Measurements from ENCODE around the gene SNAP91. TPM values are rescaled to one million over a fixed set of nuclear protein-coding genes. Genes with fewer than 3 reads are reported as not detected.

SNAP91 gene
- total and polyA plus RNA-seq, 4 donors: not detected

- no peak for DNase-seq (ENCODE audit: low spot score)
- Histone ChIP-seq H3K9ac (ENCODE audit: low read depth in 1 of 2, low read length in 2 of 2) (no peak overlapping the region), H3K9me3 (ENCODE audit: control insufficient read depth in 4 of 4, low read length in 3 of 4) (no peaks in the 10 kb centered on the region), H3K27me3 (ENCODE audit: control insufficient read depth in 4 of 4, insufficient read depth in 4 of 4, low read length in 3 of 4) (no peaks in the 10 kb centered on the region), H3K4me3 (ENCODE audit: low read depth in 1 of 3, low read length in 3 of 3) (no peak overlapping the region), H3K4me1 (ENCODE audit: control insufficient read depth in 4 of 4, insufficient read depth in 4 of 4, low read length in 3 of 4) (peaks cover 3 to 14% (median 9%) of the 10 kb centered on the region in 4 donors), H3K27ac (ENCODE audit: low read depth in 1 of 2, low read length in 2 of 2) (no peak overlapping the region), H3K36me3 (ENCODE audit: control insufficient read depth in 4 of 4, insufficient read depth in 3 of 4, low read depth in 1 of 4, low read length in 3 of 4) (no peaks in the 10 kb centered on the region)
- TF ChIP-seq EGR1 (IDR thresholded peaks at IDR 0.05; ENCODE audit: low read depth in 2 of 2) (no peak), ATF3 (IDR thresholded peaks at IDR 0.05) (no peak), MAX (IDR thresholded peaks at IDR 0.05) (no peak), HNF4G (IDR thresholded peaks at IDR 0.05) (no peak), SP1 (IDR thresholded peaks at IDR 0.05) (no peak), NR2F2 (IDR thresholded peaks at IDR 0.05) (no peak), YY1 (IDR thresholded peaks at IDR 0.05) (no peak), JUND (IDR thresholded peaks at IDR 0.05) (no peak), RXRA (IDR thresholded peaks at IDR 0.05) (no peak), HNF4A (conservative IDR thresholded peaks at IDR 0.05) (no peak), CTCF (IDR thresholded peaks at IDR 0.05; ENCODE audit: low read depth, low read length, missing input control) (no peak), REST (IDR thresholded peaks at IDR 0.05) (no peak)
- WGBS: 70% methylated on average over 1 of the region's 1 CpG
Observed at GRCh38 chr6:83514466-83514865, 194.4 kb downstream of the SNAP91 start.

- H3K9me3 ChIP-seq (ENCODE audit: control insufficient read depth in 4 of 4, low read length in 3 of 4): no peaks in the 10 kb centered on the region
- H3K4me3 ChIP-seq (ENCODE audit: low read depth in 1 of 3, low read length in 3 of 3): peak within 1 kb of the TSS in 2 of 3 donors; percentile 44 to 48
- H3K4me1 ChIP-seq (ENCODE audit: control insufficient read depth in 4 of 4, insufficient read depth in 4 of 4, low read length in 3 of 4): peaks cover 3 to 14% (median 9%) of the 10 kb centered on the region in 4 donors
- TF ChIP-seq MAX (IDR thresholded peaks at IDR 0.05) (no peak), CTCF (IDR thresholded peaks at IDR 0.05; ENCODE audit: low read depth, low read length, missing input control) (peak; percentile 51), RAD21 (IDR thresholded peaks at IDR 0.05) (peak; percentile 75 to 92)
- WGBS: 5% methylated on average over 38 of the region's 38 CpGs
- no peak within 1 kb of the TSS for H3K9ac ChIP-seq (ENCODE audit: low read depth in 1 of 2, low read length in 2 of 2)
- DNase-seq (ENCODE audit: low spot score): peak; percentile 49
- H3K36me3 ChIP-seq (ENCODE audit: control insufficient read depth in 4 of 4, insufficient read depth in 3 of 4, low read depth in 1 of 4, low read length in 3 of 4): no peaks in the 10 kb centered on the region
- no peak within 1 kb of the TSS for H3K27ac ChIP-seq (ENCODE audit: low read depth in 1 of 2, low read length in 2 of 2)
- no peaks in the 10 kb centered on the region for H3K27me3 ChIP-seq (ENCODE audit: control insufficient read depth in 4 of 4, insufficient read depth in 4 of 4, low read length in 3 of 4)
Observed at GRCh38 chr6:83511901-83512681, 196.8 kb downstream of the SNAP91 start, which contains the start of gene PRSS35. Gene PRSS35, plus strand, starts transcription at chr6:83512534. Its CDS starts 10,908 bp downstream, at chr6:83523442.

Measured in liver (tissue), 9 donors.